ENCODE measurements around the gene EBI3.

- TF ChIP-seq POLR2A (IDR thresholded peaks at IDR 0.05; ENCODE audit: low read length) (no peak), GATA1 (IDR thresholded peaks at IDR 0.05; ENCODE audit: low read depth, low read length) (no peak)
Measured at GRCh38 chr19:4264812-4265211, 35.5 kb downstream of the EBI3 start.
